ENCODE data around the gene IL36B.

- TF ChIP-seq POLR2A (IDR thresholded peaks at IDR 0.05; ENCODE audit: low read depth, low read length) (no peak), POLR2AphosphoS5 (IDR thresholded peaks at IDR 0.05; ENCODE audit: low read depth, low read length) (no peak)
Measured at GRCh38 chr2:113068249-113068648, 15.6 kb upstream of the IL36B start.
